Measurements from ENCODE around the gene GTPBP3. TPM values are rescaled to one million over a fixed set of nuclear protein-coding genes. Genes with fewer than 3 reads are reported as not detected.
A peak's percentile ranks its signal among the peaks of the same experiment; 100 is the strongest.

The GTPBP3 gene
- total RNA-seq, 1 experiment from 2014 or later: 62.9 TPM

DNA sequence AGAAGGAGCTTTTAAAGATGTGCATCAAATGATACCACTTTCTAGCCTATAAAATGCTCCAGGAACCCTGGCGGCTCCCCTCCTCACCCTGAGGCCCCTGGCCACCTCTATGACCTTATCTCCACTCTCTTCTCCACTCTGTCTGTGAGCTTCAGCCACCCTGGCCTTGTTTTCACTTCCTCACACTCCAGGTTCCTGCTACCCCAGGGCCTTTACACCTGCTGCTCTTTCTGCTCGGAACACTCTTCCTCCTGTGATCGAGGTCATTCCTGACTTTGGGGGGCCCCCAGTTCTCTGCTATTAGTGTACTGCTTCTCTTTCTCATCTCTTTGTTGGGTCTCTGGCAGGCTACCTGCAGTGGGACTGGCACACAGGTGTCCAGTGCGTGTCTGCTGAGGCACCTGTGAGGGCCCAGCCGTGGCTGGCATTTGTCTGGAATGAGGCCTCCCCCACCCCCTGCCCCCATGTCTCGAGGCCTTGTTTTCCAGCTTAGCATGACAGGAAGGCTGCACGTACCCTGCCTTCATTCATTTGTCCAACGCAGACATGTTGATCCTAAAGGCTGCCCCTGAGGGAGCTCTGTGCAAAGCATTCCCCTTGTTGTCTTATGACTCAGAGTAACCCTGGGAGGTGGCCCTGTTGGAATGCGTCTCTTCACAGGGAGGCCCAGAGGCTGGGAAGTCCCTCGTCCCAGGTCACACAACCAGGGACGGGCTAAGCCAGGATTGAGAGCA, 25.7 kb upstream of the GTPBP3 start:
- Histone ChIP-seq H3K9me3 (ENCODE audit: control insufficient read depth, low read depth, low read length) (no peaks in the 10 kb centered on the region), H3T11ph (ENCODE audit: low read length) (no peak overlapping the region), H3K4me2 (ENCODE audit: insufficient read depth, insufficient read length, low read length) (no peak overlapping the region), H3K27me3 (ENCODE audit: insufficient read depth, low read length) (no peaks in the 10 kb centered on the region), H2BK12ac (ENCODE audit: insufficient read length, low read depth, low read length) (no peak overlapping the region), H3K23ac (ENCODE audit: insufficient read length, low read depth, low read length) (no peak overlapping the region), H3K79me1 (ENCODE audit: insufficient read depth, low read depth, low read length, poor library complexity, severe bottlenecking) (peaks cover 6% of the 10 kb centered on the region), H4K91ac (ENCODE audit: insufficient read length, low read depth, low read length) (no peak overlapping the region), H2BK15ac (ENCODE audit: low read depth, low read length) (no peak overlapping the region), H3K23me2 (ENCODE audit: insufficient read length, low read depth, low read length, poor library complexity, severe bottlenecking) (peaks cover 6% of the 10 kb centered on the region), H2BK5ac (ENCODE audit: insufficient read length, low read length) (no peak overlapping the region), H3K56ac (ENCODE audit: insufficient read length, low read depth, low read length) (no peak overlapping the region), H3K18ac (ENCODE audit: insufficient read length, low read depth, low read length) (no peak overlapping the region), H2AK5ac (ENCODE audit: insufficient read length, low read length) (no peak overlapping the region), H3K27ac (ENCODE audit: insufficient read length, low read depth, low read length) (no peak overlapping the region), H3K14ac (ENCODE audit: insufficient read depth, low read length) (no peak overlapping the region), H3K9ac (ENCODE audit: extremely low read depth, insufficient read length, low read length) (no peak overlapping the region), H2AFZ (ENCODE audit: low read length) (no peak overlapping the region), H2BK120ac (ENCODE audit: low read depth, low read length, poor library complexity, severe bottlenecking) (no peak overlapping the region), H3K79me2 (ENCODE audit: insufficient read depth, low read length) (peaks cover 7% of the 10 kb centered on the region; the same call in 1 of the 2 replicates), H4K5ac (ENCODE audit: insufficient read length, low read depth, low read length) (no peak overlapping the region), H3K4ac (ENCODE audit: low read depth, low read length) (no peak overlapping the region), H4K20me1 (ENCODE audit: control insufficient read depth, insufficient read depth, insufficient read length) (no peaks in the 10 kb centered on the region), H2BK20ac (ENCODE audit: low read depth, low read length, poor library complexity, severe bottlenecking) (no peak overlapping the region), H4K8ac (replicated peaks; ENCODE audit: insufficient read length, low read depth, low read length) (no peak overlapping the region), H3K4me1 (ENCODE audit: insufficient read depth, low read length) (no peaks in the 10 kb centered on the region)
- TF ChIP-seq, protein P1, sequence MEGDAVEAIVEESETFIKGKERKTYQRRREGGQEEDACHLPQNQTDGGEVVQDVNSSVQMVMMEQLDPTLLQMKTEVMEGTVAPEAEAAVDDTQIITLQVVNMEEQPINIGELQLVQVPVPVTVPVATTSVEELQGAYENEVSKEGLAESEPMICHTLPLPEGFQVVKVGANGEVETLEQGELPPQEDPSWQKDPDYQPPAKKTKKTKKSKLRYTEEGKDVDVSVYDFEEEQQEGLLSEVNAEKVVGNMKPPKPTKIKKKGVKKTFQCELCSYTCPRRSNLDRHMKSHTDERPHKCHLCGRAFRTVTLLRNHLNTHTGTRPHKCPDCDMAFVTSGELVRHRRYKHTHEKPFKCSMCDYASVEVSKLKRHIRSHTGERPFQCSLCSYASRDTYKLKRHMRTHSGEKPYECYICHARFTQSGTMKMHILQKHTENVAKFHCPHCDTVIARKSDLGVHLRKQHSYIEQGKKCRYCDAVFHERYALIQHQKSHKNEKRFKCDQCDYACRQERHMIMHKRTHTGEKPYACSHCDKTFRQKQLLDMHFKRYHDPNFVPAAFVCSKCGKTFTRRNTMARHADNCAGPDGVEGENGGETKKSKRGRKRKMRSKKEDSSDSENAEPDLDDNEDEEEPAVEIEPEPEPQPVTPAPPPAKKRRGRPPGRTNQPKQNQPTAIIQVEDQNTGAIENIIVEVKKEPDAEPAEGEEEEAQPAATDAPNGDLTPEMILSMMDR (conservative IDR thresholded peaks at IDR 0.05): no peak
- DNase-seq: no peak
- Mint-ChIP-seq H3K27ac (peak overlapping the region in 2 of 3 experiments; percentile 33 to 87; a peak in 5 of 7 replicates), H3K27me3 (ENCODE audit: low read depth) (no peaks in the 10 kb centered on the region), H3K36me3 (ENCODE audit: insufficient read depth in 1 of 3, low read depth in 3 of 3) (peaks cover 14 to 35% (median 31%) of the 10 kb centered on the region in 3 experiments; a peak in 6 of 7 replicates), H3K4me3 (peak overlapping the region; percentile 51 to 52; a peak in 4 of 5 replicates), H3K9me3 (no peaks in the 10 kb centered on the region), H3K4me1 (peaks cover 16 to 18% of the 10 kb centered on the region in 2 experiments)
- WGBS (ENCODE audit: extremely low coverage, insufficient read length, low lambda C conversion rate): no CpG with 5 or more reads among the region's 11 CpGs

All from H9 (cell line).